Activated B cell treated with CpG ODN at 0.5 μM for 24 hours (primary cell): ENCODE data around the gene EPB41L2. TPM values are rescaled to one million over a fixed set of nuclear protein-coding genes. Genes with fewer than 3 reads are reported as not detected.

Experiments
- ATAC-seq: fragments of 200-7000 bp; cut with Tn5 transposase; one replicate; pipeline ENCODE4 v1.10.0; 2021; ENCODE audit warnings: low read depth, mild to moderate bottlenecking, moderate library complexity
- CTCF ChIA-PET: fragments of 350-600 bp; sonication (Branson Sonifier 250); formaldehyde crosslinking; loops from one replicate; lab custom pipeline; 2021; ENCODE audit warnings: antibody characterized with exemption; lab: Charles Lee
- POLR2A ChIA-PET: fragments of 350-600 bp; sonication (Branson Sonifier 250); formaldehyde crosslinking; loops from one replicate; lab custom pipeline; 2021; ENCODE audit warnings: antibody characterized with exemption; lab: Charles Lee
- DNase-seq: peaks from one replicate; pipeline ENCODE4 v3.0.0; 2022
- H3K27ac Mint-ChIP-seq: one replicate; pipeline ENCODE4 v1.8.0; 2020; ENCODE audit warnings: mixed read lengths
- H3K27me3 Mint-ChIP-seq: one replicate; pipeline ENCODE4 v1.8.0; 2021; ENCODE audit warnings: mixed read lengths
- H3K36me3 Mint-ChIP-seq: one replicate; pipeline ENCODE4 v1.8.0; 2021; ENCODE audit warnings: low read depth, mixed read lengths
- H3K4me1 Mint-ChIP-seq: one replicate; pipeline ENCODE4 v1.8.0; 2021; ENCODE audit warnings: mixed read lengths
- H3K4me3 Mint-ChIP-seq: one replicate; pipeline ENCODE4 v1.8.0; 2020; ENCODE audit warnings: mild to moderate bottlenecking, mixed read lengths
- H3K9me3 Mint-ChIP-seq: one replicate; pipeline ENCODE4 v1.8.0; 2020; ENCODE audit warnings: mixed read lengths
- intact Hi-C: fragments of 100-400 bp; cut with micrococcal nuclease; formaldehyde crosslinking; loops from one replicate; pipeline ENCODE4 v1.15.1; 2024
- total RNA-seq: library from RNA; stranded (reverse); gene quantifications from 2 replicates; pipeline ENCODE4 v1.2.3, GENCODE V29; 2022
- TF ChIP-seq, protein P1 (sequence below): fragments of 200-600 bp; IDR thresholded peaks from one replicate; pipeline ENCODE4 v1.8.0; 2022; ENCODE audit warnings: antibody characterized with exemption, mild to moderate bottlenecking

Gene EPB41L2
- total RNA-seq, 1 donor from 2014 or later = 62.8 TPM

DNA sequence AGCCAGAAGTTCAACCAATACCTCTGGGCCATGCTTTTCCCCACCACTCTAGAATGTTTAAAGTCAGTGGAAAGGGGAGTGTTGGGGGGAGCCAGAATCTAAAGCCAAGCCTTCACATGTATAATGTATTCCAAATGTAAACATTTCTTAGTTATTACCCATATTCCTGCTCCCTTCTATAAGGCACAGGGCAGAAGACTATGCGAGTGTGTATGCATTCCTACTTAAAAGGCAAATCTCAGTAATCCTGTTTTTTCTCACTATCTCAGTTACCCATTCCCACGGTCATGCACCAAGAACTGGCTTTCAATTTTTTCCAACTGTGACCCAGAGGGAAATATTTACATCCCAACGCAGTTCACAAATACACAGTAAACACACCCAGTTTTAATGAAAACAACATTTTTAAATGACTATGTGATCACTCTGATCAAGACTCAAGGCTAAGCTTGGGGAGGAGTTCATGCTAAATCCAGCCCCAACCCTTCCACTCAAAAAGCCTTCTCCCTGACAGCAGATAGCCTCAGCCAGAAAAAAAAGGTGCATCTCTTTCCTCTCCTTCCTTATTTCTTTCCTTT is 57.5 kb downstream of the EPB41L2 start:
- peaks cover 12% of the 10 kb centered on the region for H3K9me3 Mint-ChIP-seq
- H3K4me3 Mint-ChIP-seq = no peak overlapping the region
- ChIA-PET POLR2A (interaction anchor here (0.7 kb wide), 1 partner anchor 20 kb away, joined by 3 read pairs; no protein-coding TSS in a partner anchor), CTCF (no interaction called here)
- H3K4me1 Mint-ChIP-seq = peaks cover 21% of the 10 kb centered on the region
- TF ChIP-seq, protein P1, sequence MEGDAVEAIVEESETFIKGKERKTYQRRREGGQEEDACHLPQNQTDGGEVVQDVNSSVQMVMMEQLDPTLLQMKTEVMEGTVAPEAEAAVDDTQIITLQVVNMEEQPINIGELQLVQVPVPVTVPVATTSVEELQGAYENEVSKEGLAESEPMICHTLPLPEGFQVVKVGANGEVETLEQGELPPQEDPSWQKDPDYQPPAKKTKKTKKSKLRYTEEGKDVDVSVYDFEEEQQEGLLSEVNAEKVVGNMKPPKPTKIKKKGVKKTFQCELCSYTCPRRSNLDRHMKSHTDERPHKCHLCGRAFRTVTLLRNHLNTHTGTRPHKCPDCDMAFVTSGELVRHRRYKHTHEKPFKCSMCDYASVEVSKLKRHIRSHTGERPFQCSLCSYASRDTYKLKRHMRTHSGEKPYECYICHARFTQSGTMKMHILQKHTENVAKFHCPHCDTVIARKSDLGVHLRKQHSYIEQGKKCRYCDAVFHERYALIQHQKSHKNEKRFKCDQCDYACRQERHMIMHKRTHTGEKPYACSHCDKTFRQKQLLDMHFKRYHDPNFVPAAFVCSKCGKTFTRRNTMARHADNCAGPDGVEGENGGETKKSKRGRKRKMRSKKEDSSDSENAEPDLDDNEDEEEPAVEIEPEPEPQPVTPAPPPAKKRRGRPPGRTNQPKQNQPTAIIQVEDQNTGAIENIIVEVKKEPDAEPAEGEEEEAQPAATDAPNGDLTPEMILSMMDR = no peak
- H3K36me3 Mint-ChIP-seq = peaks cover 27% of the 10 kb centered on the region
- no peaks in the 10 kb centered on the region for H3K27me3 Mint-ChIP-seq
- ATAC-seq (no peak), DNase-seq (no peak)
- intact Hi-C loops = loop anchor here (10.0 kb wide), 1 partner anchor 51 kb away; no protein-coding TSS in a partner anchor
- H3K27ac Mint-ChIP-seq = no peak overlapping the region

DNA sequence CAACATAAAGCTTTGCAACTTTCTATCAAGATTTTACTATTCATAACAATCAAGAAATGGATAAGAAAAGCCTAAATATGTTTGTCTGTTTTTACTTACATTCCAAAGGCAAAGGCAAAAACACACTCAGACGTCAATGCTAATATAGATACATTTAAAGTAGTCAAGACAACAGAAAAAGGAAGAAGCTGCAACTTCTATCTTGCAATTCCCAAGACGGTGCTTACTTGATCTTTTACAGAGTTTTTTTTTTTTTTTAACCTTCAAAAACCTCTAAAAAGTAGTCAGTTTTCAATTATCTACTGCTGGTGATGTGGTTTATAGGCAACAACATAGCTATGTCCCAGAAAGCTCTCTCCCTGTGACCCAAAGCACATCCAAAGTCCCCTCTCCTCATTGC is 58.1 kb downstream of the EPB41L2 start:
- ChIA-PET POLR2A (no interaction called here), CTCF (no interaction called here)
- intact Hi-C loops = loop anchor here (10.0 kb wide), 1 partner anchor 50 kb away; no protein-coding TSS in a partner anchor
- Mint-ChIP-seq H3K27me3 (no peaks in the 10 kb centered on the region), H3K9me3 (peaks cover 12% of the 10 kb centered on the region), H3K4me1 (peaks cover 27% of the 10 kb centered on the region), H3K4me3 (no peak overlapping the region), H3K36me3 (peaks cover 27% of the 10 kb centered on the region), H3K27ac (no peak overlapping the region)
- ATAC-seq = no peak
- no peak for DNase-seq
- TF ChIP-seq, protein P1 = no peak

DNA sequence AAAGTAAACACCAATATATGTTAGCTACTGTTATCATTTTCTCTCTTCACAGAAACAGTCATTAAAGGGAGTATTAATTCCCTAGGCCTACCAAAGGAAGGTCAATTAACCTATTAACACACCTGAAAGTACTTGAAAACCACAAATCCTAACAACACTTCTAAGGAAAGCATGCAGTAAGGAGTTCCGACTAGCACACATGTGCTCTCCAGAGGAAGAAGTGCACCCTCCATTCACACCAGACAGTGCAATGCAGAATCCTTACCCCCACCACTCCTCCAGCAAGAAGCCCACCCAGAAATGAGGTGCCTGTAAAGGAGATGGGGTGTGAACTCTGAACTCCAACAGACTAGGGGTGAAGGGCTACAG is 58.7 kb downstream of the EPB41L2 start:
- peaks cover 30% of the 10 kb centered on the region for H3K4me1 Mint-ChIP-seq
- H3K27ac Mint-ChIP-seq = no peak overlapping the region
- POLR2A ChIA-PET = no interaction called here

DNA sequence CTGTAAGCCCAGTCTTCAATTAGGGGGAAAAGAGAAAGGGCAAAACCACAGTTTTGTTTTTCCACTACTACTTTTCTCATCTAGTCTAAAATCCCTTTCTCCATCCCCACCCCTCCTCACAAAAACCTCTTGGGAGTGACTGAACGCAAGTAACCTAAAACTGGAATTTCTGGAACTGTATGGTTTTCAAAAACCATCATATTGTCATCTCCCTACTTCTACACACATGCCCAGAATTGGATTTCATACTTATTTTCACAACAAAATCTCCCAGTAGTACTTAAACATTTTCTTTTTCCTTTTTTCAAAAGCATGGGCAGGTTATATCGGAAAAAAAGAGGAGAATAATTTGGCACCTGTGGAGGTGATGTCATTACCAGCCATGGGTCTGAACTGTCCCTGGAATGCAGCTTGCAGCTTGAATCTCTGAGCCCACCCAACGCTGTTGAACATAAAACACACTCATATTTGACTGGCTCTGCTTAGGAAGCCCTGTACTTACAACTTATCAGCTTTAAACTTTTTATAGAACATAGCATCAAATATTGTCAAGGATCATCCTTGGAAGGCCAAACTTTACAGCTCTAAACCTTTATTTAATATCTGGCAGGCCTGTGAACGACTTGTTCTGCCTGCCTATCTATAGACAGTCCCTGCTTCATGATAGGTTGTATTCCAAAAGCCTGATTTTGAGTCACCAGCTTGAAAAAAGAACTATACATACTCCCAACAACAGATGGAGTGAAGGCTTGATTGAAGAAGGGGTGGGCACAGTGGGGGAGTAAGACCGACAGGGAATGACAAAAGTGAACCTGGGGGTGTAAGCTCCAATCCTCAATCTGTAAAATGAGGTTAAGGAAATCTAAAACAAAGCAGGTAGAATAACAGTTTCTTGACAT is 59.3 kb downstream of the EPB41L2 start:
- intact Hi-C loops = loop anchor here (10.0 kb wide), 1 partner anchor 49 kb away; no protein-coding TSS in a partner anchor
- Mint-ChIP-seq H3K4me1 (peaks cover 28% of the 10 kb centered on the region), H3K4me3 (no peak overlapping the region), H3K36me3 (peaks cover 17% of the 10 kb centered on the region), H3K27ac (no peak overlapping the region), H3K9me3 (peaks cover 12% of the 10 kb centered on the region), H3K27me3 (no peaks in the 10 kb centered on the region)
- CTCF ChIA-PET = no interaction called here
- ATAC-seq (no peak), DNase-seq (no peak)
- POLR2A ChIA-PET = no interaction called here
- TF ChIP-seq, protein P1 = no peak

More for the DNA sequence above, 58.7 kb downstream of the EPB41L2 start:
- ATAC-seq (no peak), DNase-seq (no peak)
- H3K4me3 Mint-ChIP-seq = no peak overlapping the region
- no peaks in the 10 kb centered on the region for H3K27me3 Mint-ChIP-seq
- peaks cover 23% of the 10 kb centered on the region for H3K36me3 Mint-ChIP-seq
- TF ChIP-seq, protein P1 = no peak
- H3K9me3 Mint-ChIP-seq = peaks cover 12% of the 10 kb centered on the region
- CTCF ChIA-PET = no interaction called here
- intact Hi-C loops = loop anchor here (10.0 kb wide), 1 partner anchor 50 kb away; no protein-coding TSS in a partner anchor

DNA sequence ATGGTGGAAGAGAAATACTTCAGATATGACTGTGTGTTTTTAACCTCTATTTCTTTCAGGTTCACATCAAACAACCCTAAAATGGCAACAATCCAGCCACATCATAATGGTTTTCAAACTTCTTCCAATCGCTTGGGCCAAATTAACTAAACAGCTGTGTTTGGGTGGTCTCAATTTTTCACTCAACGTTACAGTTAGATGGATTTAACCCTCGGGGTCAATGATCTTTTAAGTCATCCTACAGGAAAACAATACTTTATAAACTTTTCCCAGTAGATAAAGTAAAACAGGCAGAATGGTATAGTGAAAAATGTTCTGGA is 60.4 kb downstream of the EPB41L2 start:
- ATAC-seq (no peak), DNase-seq (no peak)
- TF ChIP-seq, protein P1 = no peak
- Mint-ChIP-seq H3K4me3 (no peak overlapping the region), H3K36me3 (peaks cover 6% of the 10 kb centered on the region), H3K4me1 (peaks cover 28% of the 10 kb centered on the region), H3K9me3 (peaks cover 11% of the 10 kb centered on the region), H3K27ac (no peak overlapping the region), H3K27me3 (no peaks in the 10 kb centered on the region)
- intact Hi-C loops = loop anchor here (10.0 kb wide), 1 partner anchor 48 kb away; no protein-coding TSS in a partner anchor
- ChIA-PET POLR2A (no interaction called here), CTCF (no interaction called here)
